CD4-positive, alpha-beta T cell treated with Interleukin-17A for 4 hours (primary cell): Measurements from ENCODE around the gene N4BP2.

Experiments used
- DNase-seq: peaks from one replicate; pipeline ENCODE4 v3.0.0-alpha.2; 2020; ENCODE audit warnings: mixed read lengths

N4BP2 gene

DNA sequence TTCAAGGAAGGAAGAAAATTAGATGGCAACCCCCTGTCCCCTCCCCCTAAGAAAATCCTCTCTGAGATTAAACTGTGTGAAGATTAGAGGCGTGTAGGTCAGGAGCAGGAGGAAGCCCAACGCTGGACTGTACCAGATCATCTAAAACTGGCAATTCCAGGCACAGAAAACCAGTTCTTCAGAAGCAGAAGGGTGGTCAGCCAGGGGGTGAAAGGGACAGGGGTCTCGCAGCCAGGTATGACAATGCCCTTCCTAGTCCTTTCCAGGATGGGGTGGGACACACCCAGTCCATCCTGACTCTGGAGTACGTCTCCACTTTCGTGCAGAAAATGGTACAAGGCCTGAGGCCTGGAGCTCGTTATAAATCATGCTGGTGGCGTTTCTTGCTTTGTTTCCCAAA, 136.9 kb downstream of the N4BP2 start:
- no peak for DNase-seq

DNA sequence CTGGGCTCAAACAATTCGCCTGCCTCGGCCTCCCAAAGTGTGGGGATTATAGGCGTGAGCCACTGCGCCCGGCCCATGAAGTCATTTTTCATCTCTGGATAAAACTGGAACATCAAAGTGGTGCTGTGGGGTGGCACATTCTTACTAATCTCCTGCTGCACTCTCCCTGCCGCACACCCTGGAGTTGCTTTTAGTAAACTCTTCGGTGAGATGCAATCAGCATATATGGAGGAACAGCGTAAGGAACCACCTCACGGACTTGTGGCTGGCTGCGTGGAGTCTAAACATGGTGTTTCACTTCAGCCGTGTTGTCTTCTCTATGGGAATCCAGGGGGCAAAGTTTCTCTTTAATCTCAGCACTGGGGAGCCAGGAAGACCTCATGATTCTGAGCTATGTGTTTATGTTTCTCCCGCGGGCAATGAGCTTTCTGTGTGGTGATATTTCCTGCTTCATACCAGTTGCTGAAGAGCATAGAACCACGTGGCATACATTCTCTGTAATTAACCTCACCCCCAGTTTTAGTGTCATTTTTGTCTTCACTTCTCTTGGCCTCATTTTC, 138.0 kb downstream of the N4BP2 start:
- peak; percentile 66 for DNase-seq

DNA sequence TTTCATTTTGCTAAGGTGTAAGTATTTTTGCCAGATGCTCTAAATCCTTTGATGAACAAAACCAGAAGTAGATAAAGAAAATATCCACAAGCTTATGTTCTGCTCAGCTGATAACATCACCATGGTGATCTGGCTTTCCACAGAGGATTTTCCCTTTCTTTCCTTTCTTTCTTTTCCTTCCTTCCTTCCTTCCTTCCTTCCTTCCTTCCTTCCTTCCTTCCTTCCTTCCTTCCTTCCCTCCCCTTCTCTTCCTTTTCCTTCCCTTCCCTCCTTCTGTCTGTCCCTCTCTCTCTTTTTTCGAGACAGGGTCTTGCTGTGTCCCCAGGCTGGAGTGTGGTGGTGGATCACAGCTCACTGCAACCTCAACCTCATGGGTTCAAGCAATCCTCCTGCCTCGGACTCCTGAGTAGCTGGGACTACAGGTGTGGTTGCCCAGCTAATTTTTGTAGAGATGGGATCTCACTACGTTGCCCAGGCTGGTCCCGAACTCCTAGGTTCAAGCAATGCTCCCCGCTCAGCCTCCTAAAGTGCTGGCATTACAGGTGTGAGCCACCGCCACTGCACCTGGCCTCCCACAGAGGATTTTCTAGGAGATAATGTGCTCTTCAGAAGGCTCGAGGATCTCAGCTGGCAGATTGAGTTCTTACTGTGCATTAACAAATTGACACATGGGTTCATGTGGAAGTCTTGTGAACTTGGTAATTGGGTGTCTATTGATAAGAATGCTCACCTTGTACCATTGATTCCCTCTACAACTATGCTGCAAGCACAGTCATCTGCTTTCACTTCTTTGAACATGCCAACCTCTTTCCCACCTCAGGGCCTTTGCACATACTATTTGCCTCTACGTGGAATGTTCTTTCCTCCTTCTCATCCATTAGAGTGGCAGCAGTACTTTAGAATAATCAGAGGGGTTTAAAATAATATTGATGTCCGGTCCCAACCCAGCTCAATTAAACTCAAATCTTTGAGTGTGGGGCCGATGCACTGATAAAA, 138.8 kb downstream of the N4BP2 start:
- DNase-seq, result no peak

DNA sequence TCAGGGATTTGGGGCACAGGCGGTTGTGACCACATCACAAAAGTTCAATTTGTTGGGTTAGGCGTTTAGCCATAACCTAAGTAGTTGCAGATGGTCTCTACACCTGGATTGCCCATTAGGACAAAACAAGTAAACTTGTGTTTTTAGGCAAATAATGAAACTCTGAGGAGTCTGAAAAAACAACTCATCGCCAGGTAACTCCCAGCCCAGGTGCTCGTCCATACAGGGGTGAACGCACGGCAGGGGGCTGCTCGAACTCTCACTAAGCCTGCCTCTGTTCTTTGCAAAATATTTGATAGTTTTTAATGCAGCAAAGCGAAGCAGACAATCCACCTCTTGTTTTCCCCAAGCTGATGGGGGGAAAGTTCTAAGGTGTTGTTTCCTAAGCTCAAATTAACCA, 139.6 kb downstream of the N4BP2 start:
- peak; percentile 44 for DNase-seq

DNA sequence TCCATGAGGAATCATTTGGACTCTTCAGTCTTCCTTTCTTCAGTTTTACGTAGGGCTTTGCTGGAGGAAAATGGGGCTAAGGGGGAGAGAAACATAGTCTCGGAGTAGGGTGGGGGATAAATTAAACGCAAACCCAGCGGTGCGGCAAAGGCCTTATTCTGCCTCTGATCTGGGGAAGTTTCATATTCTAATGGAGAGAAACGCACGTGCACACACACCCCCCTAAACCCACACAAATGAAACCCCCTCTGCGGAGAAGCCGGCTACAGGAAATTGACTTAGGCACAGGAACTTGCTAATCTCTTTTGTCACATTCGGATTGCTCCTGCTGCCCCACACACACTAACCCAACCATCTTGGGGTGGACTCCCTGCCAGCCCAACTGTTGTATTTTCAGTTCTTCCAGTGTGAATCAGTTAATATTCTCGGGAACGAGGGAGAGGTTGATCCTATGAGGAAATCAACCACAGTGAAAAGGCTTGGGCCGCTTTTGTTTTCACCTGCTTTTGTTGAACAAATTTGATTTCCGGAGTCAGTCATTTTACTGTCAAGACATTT, 140.2 kb downstream of the N4BP2 start, which contains the start of gene RHOH:
Gene RHOH, plus strand, starts transcription at position 308 of the 558 bp plus-strand sequence. CDS start 46,356 bp downstream, outside the sequence.
- peak; percentile 76 for DNase-seq

DNA sequence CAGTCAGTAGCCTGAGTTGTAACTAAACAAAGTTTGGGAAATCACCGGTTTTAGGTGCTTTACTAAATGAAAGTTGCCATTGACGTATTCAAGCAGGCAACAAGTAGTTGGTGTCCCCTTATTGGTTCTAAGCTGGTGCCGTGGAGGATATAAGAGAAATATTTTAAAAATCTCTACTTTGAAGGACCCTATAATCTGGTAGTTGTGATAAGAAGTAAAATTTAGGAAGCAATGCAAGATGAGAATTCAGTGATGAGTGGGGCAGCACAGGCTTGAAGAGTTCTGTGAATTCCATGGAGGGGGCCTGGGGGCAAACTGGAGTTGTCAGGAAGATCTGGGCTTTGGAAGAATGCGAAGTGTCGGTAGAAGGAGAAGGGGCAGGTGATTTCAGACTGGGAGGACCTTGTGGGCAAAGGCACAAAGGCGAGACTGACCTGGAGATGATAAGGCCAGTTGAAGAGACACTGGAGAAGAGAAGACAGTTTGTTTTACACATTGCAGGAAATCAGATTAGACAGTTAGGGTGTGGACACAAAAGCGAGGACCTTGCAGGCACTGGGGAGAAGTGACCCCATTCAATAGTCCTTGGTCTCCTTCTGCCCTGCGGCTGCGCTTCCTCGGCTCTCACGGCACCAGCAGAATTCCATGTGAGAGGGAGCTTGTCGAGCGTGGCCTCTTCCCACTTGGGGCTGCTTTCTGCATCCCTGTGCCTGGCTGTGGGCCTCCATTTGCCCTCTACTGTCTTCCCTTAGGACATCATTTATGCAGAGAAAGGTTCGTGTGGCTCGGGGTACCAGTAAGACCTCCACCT, 141.4 kb downstream of the N4BP2 start:
- peak; percentile 46 for DNase-seq

DNA sequence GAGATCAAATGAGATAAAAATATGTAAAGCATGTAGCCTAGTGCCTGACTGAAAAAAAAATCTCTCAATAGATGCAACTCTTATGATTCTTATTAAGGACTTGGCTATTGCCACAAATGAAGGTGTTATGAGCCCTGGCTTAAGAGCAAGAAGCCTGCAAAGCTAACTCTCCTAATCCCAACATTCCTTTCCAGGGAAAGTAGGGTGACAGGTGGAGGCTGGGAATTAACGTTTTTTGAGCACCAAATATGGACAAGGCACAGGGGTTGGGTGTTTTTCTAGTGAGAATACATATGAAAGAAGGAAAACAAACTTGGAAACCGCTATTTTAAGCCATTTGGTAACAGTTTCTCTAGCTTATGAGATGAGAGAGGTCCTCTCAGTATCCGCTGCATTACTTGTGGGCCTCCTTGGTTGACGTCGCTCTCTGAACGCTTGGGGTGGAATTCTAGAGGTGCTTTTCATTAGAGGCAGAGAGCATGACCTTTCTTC, 142.6 kb downstream of the N4BP2 start:
- peak; percentile 58 for DNase-seq

DNA sequence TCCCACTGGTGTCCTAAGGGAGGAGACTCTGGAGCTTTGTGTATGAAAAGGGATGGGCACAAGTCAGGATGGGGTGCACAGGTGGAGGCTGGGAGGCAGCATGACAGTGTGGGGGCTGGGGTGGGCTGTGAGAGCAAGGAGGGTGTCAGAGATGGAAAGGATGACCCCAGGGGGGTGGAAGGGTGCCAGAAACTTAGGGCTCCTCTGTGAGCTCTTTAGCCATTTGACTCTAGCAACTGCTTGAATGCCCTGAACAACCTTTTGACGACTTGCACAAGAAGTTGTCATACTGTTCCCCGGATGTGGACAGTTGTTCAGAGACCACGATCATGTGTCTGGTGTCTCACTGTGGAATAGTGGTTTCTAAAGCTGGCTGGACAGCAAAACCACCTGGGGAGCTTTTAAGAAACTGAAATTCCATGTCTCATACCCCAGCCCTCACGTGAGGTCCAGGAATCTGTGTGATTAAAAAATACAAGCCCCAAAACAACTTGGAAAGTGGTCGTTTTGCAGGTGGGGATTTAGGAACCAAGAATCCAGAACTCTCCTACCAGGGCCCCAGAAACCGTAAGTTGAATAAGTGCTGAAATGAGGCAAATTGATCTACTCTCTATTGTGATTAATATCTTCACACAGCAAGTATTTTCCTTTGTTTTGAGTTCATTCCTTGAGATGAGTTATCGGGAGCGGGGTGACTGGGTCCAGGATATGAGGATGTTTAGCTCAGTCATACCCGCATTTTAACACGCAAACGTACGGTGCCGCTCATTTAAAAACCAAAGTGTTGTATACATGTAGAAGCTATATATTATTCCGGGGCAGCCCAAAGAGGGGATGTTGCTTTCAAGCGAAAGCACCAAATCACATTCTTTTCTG, 143.6 kb downstream of the N4BP2 start:
- DNase-seq, result peak; percentile 62

DNA sequence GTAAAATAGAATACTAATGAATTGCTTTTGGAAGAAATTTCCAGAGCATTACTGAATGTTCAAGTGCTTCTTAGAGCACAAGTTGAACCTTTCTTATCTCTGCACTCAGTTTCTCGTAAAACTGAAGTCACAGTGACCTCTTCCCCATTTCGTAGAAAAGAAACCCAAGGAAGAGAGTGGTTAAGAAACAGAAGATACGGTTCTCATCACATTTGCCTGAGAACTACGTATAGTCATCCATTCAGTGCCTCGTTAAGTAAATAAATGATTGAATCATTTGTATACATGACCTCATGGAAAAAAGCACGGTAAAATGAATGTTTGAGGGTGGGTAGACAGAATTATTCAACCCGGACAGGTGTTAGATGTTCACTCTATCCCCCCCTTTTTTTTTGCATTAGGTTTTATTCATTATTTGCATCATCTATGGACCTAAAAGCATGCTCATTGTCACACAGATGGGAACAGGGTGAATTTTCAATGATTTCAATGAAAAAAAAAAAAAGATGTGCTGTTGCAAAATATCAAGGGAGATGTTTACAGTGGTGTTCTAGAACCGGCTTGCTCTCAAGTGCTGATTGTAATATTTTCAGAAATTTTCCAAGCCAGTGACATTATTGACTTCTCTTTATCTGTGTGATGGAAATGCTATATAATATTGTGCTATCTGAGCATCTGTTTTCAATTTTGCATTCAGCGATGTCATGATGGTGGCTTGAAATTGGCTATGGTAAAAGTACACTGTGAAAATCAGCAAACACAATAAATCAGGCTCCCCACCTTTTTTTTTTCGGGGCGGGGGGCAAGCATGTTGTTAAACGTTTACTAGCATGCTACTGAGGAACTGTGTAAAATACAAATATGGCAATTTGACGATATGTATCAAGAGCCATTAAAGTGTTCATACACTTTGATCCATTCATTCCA, 144.5 kb downstream of the N4BP2 start:
- no peak for DNase-seq

DNA sequence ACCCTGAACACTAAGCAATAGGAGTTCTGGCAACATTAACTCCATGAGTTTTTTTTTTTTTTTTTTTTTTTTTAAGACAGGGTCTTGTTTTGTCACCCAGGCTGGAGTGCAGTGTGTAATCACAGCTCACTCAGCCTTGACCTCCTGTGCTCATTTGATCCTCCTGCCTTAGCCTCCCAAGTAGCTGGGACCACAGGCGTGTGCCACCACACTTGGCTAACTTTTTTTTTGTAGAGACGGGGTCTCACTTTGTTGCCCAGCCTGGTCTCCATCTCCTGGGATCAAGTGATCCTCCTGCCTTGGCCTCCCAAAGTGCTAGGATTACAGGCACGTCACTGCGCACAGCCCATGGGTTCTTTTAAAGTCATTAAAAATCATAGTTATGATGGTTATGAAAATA, 145.2 kb downstream of the N4BP2 start:
- DNase-seq, result no peak

DNA sequence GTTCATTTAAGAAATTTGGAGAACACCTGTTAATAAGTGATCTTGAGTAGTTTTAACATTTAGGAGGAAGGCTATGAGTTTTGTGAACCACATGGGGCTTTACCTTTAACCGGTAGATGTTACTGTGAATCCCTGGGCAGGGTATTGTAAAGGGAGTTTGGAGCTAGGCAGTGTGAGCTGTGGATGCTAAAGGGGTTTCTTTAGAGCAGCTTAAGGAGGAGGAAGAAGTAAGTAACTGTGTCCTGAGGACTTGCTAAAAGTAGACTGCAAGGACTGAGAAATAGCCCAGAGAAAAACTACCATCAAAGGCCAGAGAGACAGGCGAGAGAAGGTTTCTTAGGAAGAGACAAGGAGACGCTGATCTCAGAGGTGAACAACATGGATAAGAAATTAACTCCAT, 145.8 kb downstream of the N4BP2 start:
- no peak for DNase-seq

DNA sequence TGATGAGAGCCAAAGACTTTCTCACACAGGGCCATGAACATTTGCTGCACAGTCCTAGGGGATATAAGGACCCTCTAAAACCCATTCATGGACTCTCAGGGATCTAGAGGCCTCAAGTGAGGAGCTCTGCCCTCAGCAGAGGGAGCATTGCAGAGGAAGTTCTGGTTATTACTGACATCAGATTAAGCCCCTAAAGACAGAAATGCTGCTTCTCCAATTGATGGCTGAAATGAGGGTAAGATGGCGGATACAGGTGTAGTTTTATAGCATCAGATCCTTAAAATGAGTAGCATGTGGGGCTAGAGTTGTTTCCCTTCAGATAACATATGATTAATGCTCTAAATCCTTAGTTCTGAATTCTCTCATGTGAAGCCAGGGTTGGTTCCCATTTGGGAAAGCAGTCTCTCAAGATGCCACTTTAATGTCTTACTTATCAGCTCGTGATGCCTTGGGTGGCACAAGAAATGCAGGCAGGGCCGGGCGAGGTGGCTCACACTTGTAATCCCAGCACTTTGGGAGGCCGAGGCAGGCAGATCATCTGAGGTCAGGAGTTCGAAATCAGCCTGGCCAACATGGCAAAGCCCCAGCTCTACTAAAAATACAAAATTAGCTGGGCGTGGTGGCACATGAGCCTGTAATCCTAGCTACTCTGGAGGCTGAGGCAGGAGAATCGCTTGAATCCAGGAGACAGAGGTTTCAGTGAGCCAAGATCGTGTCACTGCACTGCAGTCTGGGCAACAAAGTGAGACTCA, 148.0 kb downstream of the N4BP2 start:
- DNase-seq, result no peak

DNA sequence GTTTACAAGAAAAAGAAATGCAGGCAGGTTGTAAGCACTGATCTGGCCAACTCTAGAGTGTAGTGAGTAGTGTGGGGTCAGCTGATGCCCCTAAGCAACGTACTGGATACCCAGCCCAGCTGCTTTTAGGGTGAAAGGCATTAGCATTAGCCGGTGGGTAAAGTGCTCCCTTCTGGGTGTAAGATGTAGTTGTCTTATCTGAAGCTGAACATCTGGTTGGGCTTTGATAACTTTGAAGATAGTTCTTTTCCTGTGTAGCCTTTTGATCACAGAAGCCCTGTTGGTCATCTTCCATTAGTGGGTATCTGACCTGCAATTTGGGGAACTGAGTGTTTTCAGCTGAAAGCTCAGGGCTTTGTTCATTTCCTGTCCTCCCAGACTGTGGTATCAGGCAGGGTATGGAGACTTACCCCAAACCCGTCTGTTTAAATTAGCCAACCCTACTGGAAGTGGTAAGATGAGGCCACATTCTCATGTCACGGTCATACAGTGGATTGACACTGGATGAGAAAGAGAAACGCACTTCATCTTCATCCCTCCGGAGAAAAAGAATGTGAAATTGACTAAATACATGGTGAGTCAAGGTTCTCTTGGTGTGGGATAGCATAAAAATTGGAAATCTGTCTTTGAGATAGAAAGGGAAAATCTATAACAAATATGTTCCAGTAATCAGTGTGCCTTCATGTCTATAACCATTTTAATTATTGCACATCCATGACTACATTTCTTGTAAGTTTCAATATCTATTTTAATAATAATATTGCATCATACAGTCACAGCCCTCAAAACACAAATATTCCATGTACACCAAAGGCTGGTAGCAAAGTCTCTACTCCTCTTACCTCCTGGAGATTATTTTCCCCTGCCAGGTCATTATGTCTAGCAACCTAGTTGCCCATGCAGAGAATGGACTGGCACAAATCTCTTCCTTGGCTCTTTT, 148.9 kb downstream of the N4BP2 start:
- DNase-seq, result no peak

DNA sequence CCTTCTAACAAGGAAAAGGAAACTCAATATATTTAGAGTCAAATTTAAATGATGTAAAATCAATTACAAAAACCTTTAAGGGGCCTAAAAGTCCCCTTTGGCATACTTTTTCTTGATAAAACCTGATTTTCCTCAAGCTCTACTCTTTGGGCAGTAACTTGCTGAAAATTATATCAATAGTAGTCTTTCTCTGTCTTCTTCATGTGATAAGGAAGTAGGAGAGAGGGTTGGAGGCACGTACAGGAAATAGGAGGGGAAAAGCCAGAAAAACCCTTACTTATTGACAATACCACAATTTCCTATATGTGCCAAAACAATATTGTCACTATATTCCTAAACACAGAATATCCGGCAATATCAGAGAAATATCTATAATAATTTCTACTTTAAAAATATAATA, 149.8 kb downstream of the N4BP2 start:
- no peak for DNase-seq
